Heart right ventricle (tissue), 16 donors: ENCODE results near the gene PRLR. TPM values are rescaled to one million over a fixed set of nuclear protein-coding genes. Genes with fewer than 3 reads are reported as not detected.

Experiments
- ATAC-seq, 8 donors: fragments of 200-7000 bp; cut with Tn5 transposase; one replicate each; pipeline ENCODE4 v1.9.1; 2020; ENCODE audit warnings: mild to moderate bottlenecking in 8 of 8, moderate library complexity in 8 of 8, moderate number of reproducible peaks in 1 of 8
- DNase-seq, 2 donors: peaks; one replicate each; pipeline ENCODE4 v3.0.0-alpha.2; 2020
- H3K27ac ChIP-seq, 10 donors: fragments of 200-600 bp; sonication (generic) in 2 of 10; one replicate each; pipeline versions ENCODE4 v1.5.0 to v1.8.0; 2020 to 2022; ENCODE audit warnings: mild to moderate bottlenecking in 3 of 10
- H3K27me3 ChIP-seq, 7 donors: fragments of 200-600 bp; one replicate each; pipeline ENCODE4 v1.8.0; 2021 to 2022; ENCODE audit warnings: mild to moderate bottlenecking in 2 of 7
- H3K36me3 ChIP-seq, 9 donors: fragments of 200-600 bp; sonication (generic) in 1 of 9; one replicate each; pipeline versions ENCODE4 v1.5.0 to v1.8.0; 2020 to 2022; ENCODE audit warnings: mild to moderate bottlenecking in 2 of 9
- H3K4me1 ChIP-seq, 9 donors: fragments of 200-600 bp; sonication (generic) in 1 of 9; one replicate each; pipeline versions ENCODE4 v1.5.0 to v1.8.0; 2020 to 2022; ENCODE audit warnings: mild to moderate bottlenecking in 4 of 9
- H3K4me3 ChIP-seq, 10 donors: fragments of 200-600 bp; sonication (generic) in 2 of 10; one replicate each; pipeline versions ENCODE4 v1.5.0 to v1.8.0; 2020 to 2022; ENCODE audit warnings: mild to moderate bottlenecking in 7 of 10, moderate library complexity in 2 of 10
- H3K9me3 ChIP-seq, 11 donors: fragments of 200-600 bp in 10 of 11; sonication (generic) in 2 of 11; one replicate each; pipeline versions ENCODE4 v1.5.0 to v1.8.0; 2013 to 2022; ENCODE audit warnings: mild to moderate bottlenecking in 2 of 11, control low read depth in 1 of 11, moderate library complexity in 1 of 11
- CTCF ChIP-seq, 9 donors: fragments of 200-600 bp; sonication (generic) in 2 of 9; IDR thresholded peaks; one replicate each; pipeline versions ENCODE4 v1.5.0 to v1.8.0; 2021 to 2022; ENCODE audit warnings: antibody characterized with exemption in 9 of 9, mild to moderate bottlenecking in 5 of 9, moderate library complexity in 1 of 9
- WGBS, 2 donors: extraction: QIAGEN DNeasy Blood & Tissue Kit; methylation state at CpG; one replicate each; pipeline ENCODE4 v1.1.7; 2013; ENCODE audit warnings: inconsistent platforms in 1 of 2; 5-methylcytosine and 5-hydroxymethylcytosine counted together
- intact Hi-C, 10 donors: fragments of 100-400 bp; cut with DNase I; formaldehyde crosslinking; loops; one replicate each; pipeline versions ENCODE4 v1.11.1 to v1.14.2; 2022
- polyA plus RNA-seq, 2 donors: library from polyadenylated mRNA; stranded (reverse); fragments of 200-250 nt; gene quantifications; one replicate each; pipeline ENCODE4 v1.2.3, GENCODE V29; 2013
- total RNA-seq, 10 donors: library from RNA; stranded (reverse); fragmentation: NEBNext Ultra II Directional in 3 of 10; extraction: Animal tissue kit (Norgen Biotek cat#: 25700) in 3 of 10; gene quantifications; one replicate each; pipeline versions ENCODE4 v1.2.1 to v1.2.4, GENCODE V29; 2021 to 2023
- donor health status: Arrhythmogenic right ventricular cardiomyopathy.
- donor health status: ischemic (EF 13 %, LVEDD 7.1; RV severe dilation, severe dysfunction).
- donor health status: healthy with polysubstance abuse.
- donor health status: DM: no; HTN: yes; CAD: no.
- donor health status: DM: no; HTN: no; CAD: no.
- donor health status: ischemic (EF 25% LVEDD 6.9; RV normal size, moderate dysfunction).
- donor health status: ischemic (EF 25% LVEDD 5.7; RV mildly dilated, moderate dysfunction).
- donor health status: healthy.
- donor health status: DM: yes; HTN: yes; CAD: no.
- donor health status: Ischemic cardiomyopathy.
- donor health status: ischemic (EF 35%, LVEDD 5.7; RV mildly dilated, moderate dysfunction).
- donor health status: nonischemic (EF 11% LVEDD 7.7; RV severe dilation, severe dysfunction).
- donor health status: DM: yes; HTN: yes; CAD: no.
- donor health status: PGD.
- donor health status: ischemic (EF 29% LVEDD 5.4; RV normal size, mild dysfunction).
- donor health status: nonischemic (EF 23%, LVEDD 6.1; RV moderate dilation, normal function).

Gene PRLR
- total and polyA plus RNA-seq, 12 donors = 0.04 to 1.3 (median 0.47) TPM

GRCh38 chr5:35122819-35123218 lies 107.5 kb downstream of the PRLR start:
- intact Hi-C loops = no loop called here

GRCh38 chr5:35120715-35121114 lies 109.6 kb downstream of the PRLR start:
- Histone ChIP-seq H3K4me1 (no peaks in the 10 kb centered on the region), H3K36me3 (no peaks in the 10 kb centered on the region), H3K27me3 (no peaks in the 10 kb centered on the region), H3K9me3 (no peaks in the 10 kb centered on the region), H3K27ac (no peak overlapping the region), H3K4me3 (no peak overlapping the region)
- WGBS, 2 donors = 36 to 40% methylated on average over 1 of the region's 1 CpG
- ATAC-seq = no peak
- intact Hi-C loops = no loop called here
- no peak for DNase-seq
- no peak for TF ChIP-seq CTCF (IDR thresholded peaks at IDR 0.05)

More at GRCh38 chr5:35122819-35123218, 107.5 kb downstream of the PRLR start:
- Histone ChIP-seq H3K27ac (no peak overlapping the region), H3K4me1 (no peaks in the 10 kb centered on the region), H3K27me3 (no peaks in the 10 kb centered on the region), H3K36me3 (no peaks in the 10 kb centered on the region), H3K9me3 (no peaks in the 10 kb centered on the region), H3K4me3 (no peak overlapping the region)
- TF ChIP-seq CTCF (IDR thresholded peaks at IDR 0.05) = no peak
- DNase-seq (no peak), ATAC-seq (no peak)
- WGBS, 2 donors = 90 to 92% methylated on average over 2 of the region's 2 CpGs

GRCh38 chr5:35117967-35118366 lies 112.3 kb downstream of the PRLR start:
- Histone ChIP-seq H3K4me1 (no peaks in the 10 kb centered on the region), H3K9me3 (no peaks in the 10 kb centered on the region), H3K36me3 (no peaks in the 10 kb centered on the region), H3K27ac (no peak overlapping the region), H3K27me3 (no peaks in the 10 kb centered on the region), H3K4me3 (no peak overlapping the region)
- DNase-seq (no peak), ATAC-seq (no peak)
- no peak for TF ChIP-seq CTCF (IDR thresholded peaks at IDR 0.05)
- intact Hi-C loops = no loop called here
- WGBS, 2 donors = 69 to 74% methylated on average over 6 of the region's 6 CpGs

GRCh38 chr5:35115920-35116319 lies 114.4 kb downstream of the PRLR start:
- peaks cover 0 to 3% (median 0%) of the 10 kb centered on the region in 7 donors for H3K27me3 ChIP-seq
- H3K27ac ChIP-seq = no peak overlapping the region
- intact Hi-C loops = no loop called here
- no peaks in the 10 kb centered on the region for H3K4me1 ChIP-seq
- no peaks in the 10 kb centered on the region for H3K36me3 ChIP-seq
- no peak for ATAC-seq
- no peak for DNase-seq
- no peak overlapping the region for H3K4me3 ChIP-seq
- no peaks in the 10 kb centered on the region for H3K9me3 ChIP-seq
- no peak for TF ChIP-seq CTCF (IDR thresholded peaks at IDR 0.05)
